ENCODE data around the gene SEMA3G.

The SEMA3G gene

DNA sequence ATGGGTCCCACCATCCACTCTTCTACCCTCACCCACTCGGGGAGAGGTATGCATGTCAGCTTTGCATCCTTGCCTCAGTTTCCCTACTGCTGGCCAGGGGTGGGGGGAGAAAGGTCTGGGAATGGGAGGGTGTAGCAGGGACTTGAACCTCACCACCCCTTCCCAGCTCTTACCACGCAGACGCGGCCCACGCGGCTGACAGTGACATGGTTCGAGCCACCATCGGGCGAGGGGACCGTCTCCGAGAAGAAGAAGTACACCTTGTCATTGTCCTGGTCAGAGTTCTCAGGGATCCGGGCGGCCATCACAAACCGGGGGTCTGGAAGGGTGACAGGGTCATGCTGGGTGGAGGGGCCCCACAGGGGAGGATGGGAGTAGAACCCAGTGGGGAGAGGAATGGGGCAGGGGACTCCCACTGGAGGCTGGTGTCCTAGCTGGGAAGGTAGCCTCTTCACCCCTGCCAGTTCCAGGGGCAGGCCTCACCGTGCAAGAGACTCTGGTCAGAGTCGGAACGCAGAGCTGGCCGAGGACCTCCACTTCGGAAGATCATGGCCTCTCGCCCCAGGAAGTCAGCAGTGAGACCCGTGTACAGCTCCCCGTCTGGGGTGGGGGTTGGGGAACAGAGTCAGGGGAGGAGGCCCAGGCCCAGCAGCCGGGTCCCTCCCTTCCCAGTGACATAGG lies 3.7 kb downstream of the SEMA3G start:
- intact Hi-C loops (cut with DNase I; ENCODE audit: low total_unique reads), result no loop called here
- H3K36me3 ChIP-seq, result no peaks in the 10 kb centered on the region
- no peaks in the 10 kb centered on the region for H3K27me3 ChIP-seq
- H3K27ac ChIP-seq, result no peak overlapping the region
- peaks cover 0 to 14% (median 5%) of the 10 kb centered on the region in 4 donors for H3K4me1 ChIP-seq
- H3K9me3 ChIP-seq, result no peaks in the 10 kb centered on the region
- TF ChIP-seq, protein P1, sequence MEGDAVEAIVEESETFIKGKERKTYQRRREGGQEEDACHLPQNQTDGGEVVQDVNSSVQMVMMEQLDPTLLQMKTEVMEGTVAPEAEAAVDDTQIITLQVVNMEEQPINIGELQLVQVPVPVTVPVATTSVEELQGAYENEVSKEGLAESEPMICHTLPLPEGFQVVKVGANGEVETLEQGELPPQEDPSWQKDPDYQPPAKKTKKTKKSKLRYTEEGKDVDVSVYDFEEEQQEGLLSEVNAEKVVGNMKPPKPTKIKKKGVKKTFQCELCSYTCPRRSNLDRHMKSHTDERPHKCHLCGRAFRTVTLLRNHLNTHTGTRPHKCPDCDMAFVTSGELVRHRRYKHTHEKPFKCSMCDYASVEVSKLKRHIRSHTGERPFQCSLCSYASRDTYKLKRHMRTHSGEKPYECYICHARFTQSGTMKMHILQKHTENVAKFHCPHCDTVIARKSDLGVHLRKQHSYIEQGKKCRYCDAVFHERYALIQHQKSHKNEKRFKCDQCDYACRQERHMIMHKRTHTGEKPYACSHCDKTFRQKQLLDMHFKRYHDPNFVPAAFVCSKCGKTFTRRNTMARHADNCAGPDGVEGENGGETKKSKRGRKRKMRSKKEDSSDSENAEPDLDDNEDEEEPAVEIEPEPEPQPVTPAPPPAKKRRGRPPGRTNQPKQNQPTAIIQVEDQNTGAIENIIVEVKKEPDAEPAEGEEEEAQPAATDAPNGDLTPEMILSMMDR (IDR thresholded peaks at IDR 0.05), result no peak
- H3K4me3 ChIP-seq, result no peak overlapping the region
- DNase-seq, result peak in 1 of 2 donors; percentile 57

DNA sequence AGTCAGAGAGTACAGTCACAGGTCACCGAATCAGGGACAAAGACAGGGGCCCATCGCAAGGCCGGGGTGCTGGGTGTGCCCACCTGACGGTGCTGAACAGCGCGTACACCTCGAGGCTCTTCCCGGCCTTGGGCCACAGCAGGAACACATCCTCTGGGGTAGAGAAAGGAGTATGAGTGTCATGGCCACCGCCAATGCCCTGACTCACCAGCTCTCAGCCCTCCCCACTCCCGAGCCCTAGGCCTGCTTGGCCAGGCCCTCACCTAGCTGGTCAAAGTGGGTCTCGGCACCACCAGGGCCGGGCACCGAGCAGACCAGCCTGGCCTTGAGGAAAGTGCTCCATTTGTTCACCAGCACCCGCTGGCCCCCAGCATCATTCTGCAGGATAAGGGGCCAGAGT lies 4.2 kb downstream of the SEMA3G start:
- no peak overlapping the region for H3K4me3 ChIP-seq
- peaks cover 0 to 14% (median 5%) of the 10 kb centered on the region in 4 donors for H3K4me1 ChIP-seq
- no peaks in the 10 kb centered on the region for H3K9me3 ChIP-seq
- H3K27ac ChIP-seq, result no peak overlapping the region
- intact Hi-C loops (cut with DNase I; ENCODE audit: low total_unique reads), result no loop called here
- no peaks in the 10 kb centered on the region for H3K36me3 ChIP-seq
- TF ChIP-seq, protein P1 (IDR thresholded peaks at IDR 0.05), result no peak
- peak in 1 of 2 donors; percentile 50 for DNase-seq
- no peaks in the 10 kb centered on the region for H3K27me3 ChIP-seq

DNA sequence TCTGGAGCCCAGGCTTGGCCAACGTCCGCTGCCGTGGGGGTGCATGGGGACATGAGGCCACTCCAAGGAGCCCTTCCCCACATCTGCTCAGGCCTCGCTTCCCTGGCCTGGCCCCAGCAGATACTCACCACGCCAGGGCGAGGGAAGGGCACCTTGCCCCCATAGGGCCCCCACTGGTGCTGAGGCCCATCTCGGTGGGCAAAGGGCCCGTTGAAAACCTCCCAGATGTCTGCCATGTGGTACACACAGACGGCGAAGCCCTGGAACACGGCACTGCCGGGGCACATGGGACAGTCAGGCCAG lies 4.7 kb downstream of the SEMA3G start:
- peaks cover 0 to 16% (median 4%) of the 10 kb centered on the region in 4 donors for H3K4me1 ChIP-seq

DNA sequence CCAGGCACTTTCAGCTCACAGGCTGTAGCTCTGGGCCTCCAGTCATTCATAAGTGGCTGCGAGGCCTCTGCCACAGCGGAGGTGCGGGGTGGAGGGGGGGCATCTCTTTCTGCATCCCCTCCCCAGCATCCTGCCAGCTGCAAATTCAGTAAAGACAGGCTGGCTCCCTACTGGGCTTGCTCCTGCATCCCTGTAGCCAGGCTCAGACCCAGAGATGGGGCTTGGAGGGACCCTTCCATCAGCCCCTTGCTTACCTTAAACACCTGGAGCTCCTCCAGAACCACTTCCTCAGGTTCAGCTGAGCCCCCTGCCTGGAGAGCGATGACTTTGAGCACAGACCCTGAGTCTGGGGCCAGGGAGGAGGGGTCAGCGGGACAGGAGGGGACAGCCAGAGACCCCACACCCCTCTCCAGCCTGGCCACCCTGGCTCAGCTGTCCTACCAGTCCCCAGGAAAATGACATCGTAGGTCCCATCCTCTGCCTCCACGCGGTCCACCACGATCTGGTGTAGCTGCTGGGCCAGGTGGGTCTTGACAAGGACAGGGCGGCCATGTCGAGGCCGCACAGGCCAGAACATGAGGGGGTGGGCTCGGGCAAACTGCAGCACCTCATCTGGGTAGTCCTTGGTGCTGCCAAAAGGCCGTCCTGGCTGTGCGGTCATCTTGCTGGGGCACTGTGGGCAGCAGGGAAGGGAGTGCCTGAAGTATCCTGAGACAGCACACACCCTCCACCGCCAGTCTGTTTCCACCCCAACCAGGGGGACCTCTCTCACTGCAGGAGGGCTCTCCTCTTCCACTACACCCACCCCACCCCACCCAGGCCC lies 5.3 kb downstream of the SEMA3G start:
- Histone ChIP-seq H3K27ac (no peak overlapping the region), H3K4me1 (peaks cover 0 to 11% (median under 1%) of the 10 kb centered on the region in 4 donors), H3K9me3 (no peaks in the 10 kb centered on the region), H3K4me3 (no peak overlapping the region), H3K36me3 (no peaks in the 10 kb centered on the region), H3K27me3 (no peaks in the 10 kb centered on the region)
- intact Hi-C loops (cut with DNase I; ENCODE audit: low total_unique reads), result no loop called here
- TF ChIP-seq, protein P1 (IDR thresholded peaks at IDR 0.05), result no peak
- peak in 1 of 2 donors; percentile 54 for DNase-seq

More for the DNA sequence above, 4.7 kb downstream of the SEMA3G start:
- intact Hi-C loops (cut with DNase I; ENCODE audit: low total_unique reads), result no loop called here
- Histone ChIP-seq H3K27me3 (no peaks in the 10 kb centered on the region), H3K4me3 (no peak overlapping the region), H3K27ac (no peak overlapping the region), H3K36me3 (no peaks in the 10 kb centered on the region), H3K9me3 (no peaks in the 10 kb centered on the region)
- TF ChIP-seq, protein P1 (IDR thresholded peaks at IDR 0.05), result no peak
- DNase-seq, result peak in 1 of 2 donors; percentile 58

DNA sequence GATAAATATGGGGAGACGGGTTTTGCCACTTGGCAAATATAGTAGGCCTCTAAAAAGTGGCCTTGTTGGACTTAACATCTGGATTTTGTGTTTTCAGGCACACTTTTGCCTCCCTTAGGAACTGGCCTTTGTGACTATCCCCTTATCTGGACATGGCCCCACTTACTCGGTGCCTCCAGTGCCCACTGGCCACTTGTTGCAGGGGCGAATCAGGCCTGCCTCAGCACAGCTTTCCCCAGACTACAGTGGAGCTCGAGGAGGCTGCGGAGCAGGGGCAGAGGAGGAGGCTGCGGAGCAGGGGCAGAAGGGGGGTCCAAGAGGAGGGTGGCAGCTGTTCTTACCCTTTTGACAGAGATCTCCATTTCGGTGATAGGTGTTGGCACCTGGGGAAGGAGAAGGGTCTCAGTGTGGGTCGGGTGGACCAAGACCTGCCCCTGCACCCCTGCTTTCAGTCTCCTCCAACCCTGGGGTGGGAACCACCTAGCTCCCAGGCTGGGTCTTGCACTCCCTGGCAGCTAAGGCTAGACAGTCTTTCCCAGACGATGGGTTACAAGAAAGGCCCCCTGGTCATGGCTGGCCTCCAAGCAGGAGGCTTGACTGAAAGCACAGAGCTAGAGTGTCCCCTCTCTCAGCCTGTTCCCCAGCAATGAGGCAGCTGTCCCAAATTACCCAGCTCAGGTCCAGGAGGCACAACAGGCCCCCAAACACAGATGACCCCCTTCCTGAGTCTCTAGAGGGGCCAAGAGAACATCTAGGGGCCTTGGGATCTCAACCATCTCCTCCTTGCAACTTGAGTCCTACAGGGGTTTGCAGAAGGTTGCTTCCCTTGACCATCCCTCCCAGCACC lies 6.1 kb downstream of the SEMA3G start:
- Histone ChIP-seq H3K4me1 (peaks cover 0 to 11% (median 0%) of the 10 kb centered on the region in 4 donors), H3K27ac (no peak overlapping the region), H3K9me3 (no peaks in the 10 kb centered on the region), H3K27me3 (no peaks in the 10 kb centered on the region), H3K36me3 (no peaks in the 10 kb centered on the region), H3K4me3 (no peak overlapping the region)
- peak in 1 of 2 donors; percentile 55 for DNase-seq
- intact Hi-C loops (cut with DNase I; ENCODE audit: low total_unique reads), result no loop called here
- TF ChIP-seq, protein P1 (IDR thresholded peaks at IDR 0.05), result no peak
